RWPE2 (cell line): Measurements from ENCODE around the gene SH3D19.

Source experiments
- ATAC-seq: fragments of 200-7000 bp; cut with Tn5 transposase; 3 replicates; pipeline ENCODE4 v1.9.1; 2021; ENCODE audit warnings: low read depth
- DNase-seq: peaks from one replicate; pipeline ENCODE4 v3.0.0-alpha.2; 2020; ENCODE audit warnings: low spot score
- H3K27ac ChIP-seq: fragments of 450-650 bp; 2 replicates; pipeline ENCODE4 v1.5.1; 2017; ENCODE audit warnings: mild to moderate bottlenecking; ENCODE audit not compliant: poor library complexity, severe bottlenecking
- H3K27me3 ChIP-seq: fragments of 250-450 bp; sonication (Bioruptor Pico); 2 replicates; pipeline ENCODE4 v1.5.1; 2021; ENCODE audit warnings: mild to moderate bottlenecking, moderate library complexity; ENCODE audit not compliant: insufficient read depth, poor library complexity, severe bottlenecking
- H3K36me3 ChIP-seq: fragments of 250-450 bp; sonication (Bioruptor Pico); 2 replicates; pipeline ENCODE4 v1.5.1; 2020; ENCODE audit warnings: low read depth, mild to moderate bottlenecking, moderate library complexity
- H3K4me1 ChIP-seq: fragments of 250-450 bp; sonication (Bioruptor Pico); 2 replicates; pipeline ENCODE4 v1.5.1; 2021; ENCODE audit warnings: mild to moderate bottlenecking, moderate library complexity; ENCODE audit not compliant: insufficient read depth, poor library complexity, severe bottlenecking
- H3K4me3 ChIP-seq: fragments of 250-450 bp; sonication (Bioruptor Pico); 2 replicates; pipeline ENCODE4 v1.5.1; 2021; ENCODE audit warnings: mild to moderate bottlenecking, moderate library complexity; ENCODE audit not compliant: severe bottlenecking
- H3K9me3 ChIP-seq: fragments of 250-450 bp; sonication (Bioruptor Pico); 2 replicates; pipeline ENCODE4 v1.5.1; 2021; ENCODE audit warnings: mild to moderate bottlenecking, moderate library complexity; ENCODE audit not compliant: severe bottlenecking
- TF ChIP-seq, protein P1 (sequence below): fragments of 450-650 bp; IDR thresholded peaks from one replicate; pipeline ENCODE4 v1.5.1; 2017; ENCODE audit warnings: mild to moderate bottlenecking, moderate library complexity; ENCODE audit not compliant: poor library complexity, severe bottlenecking

Gene SH3D19

DNA sequence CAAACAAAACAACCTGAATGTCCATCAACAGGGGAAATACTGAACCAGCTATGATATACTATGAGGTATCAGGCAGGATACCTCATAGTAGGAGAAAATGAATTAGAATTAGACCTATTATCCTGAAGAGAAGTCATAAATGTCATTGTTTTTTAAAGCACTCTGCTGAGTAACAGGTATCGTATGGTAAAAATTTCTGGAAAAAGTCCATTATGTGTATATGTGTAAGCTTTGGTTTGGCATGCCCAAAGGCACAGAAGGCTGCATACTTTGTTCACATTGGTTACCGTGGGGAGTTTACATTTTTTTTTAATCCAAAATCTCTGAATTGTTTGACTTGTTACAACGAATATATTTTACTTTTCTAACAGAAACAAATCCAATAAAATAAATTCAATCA is 155.5 kb downstream of the SH3D19 start:
- H3K4me3 ChIP-seq, result no peak overlapping the region
- no peak overlapping the region for H3K27ac ChIP-seq
- ATAC-seq, result no peak
- H3K9me3 ChIP-seq, result peaks cover 2% of the 10 kb centered on the region
- no peak for DNase-seq
- H3K36me3 ChIP-seq, result peaks cover 34% of the 10 kb centered on the region
- no peaks in the 10 kb centered on the region for H3K4me1 ChIP-seq
- H3K27me3 ChIP-seq, result no peaks in the 10 kb centered on the region
- TF ChIP-seq, protein P1, sequence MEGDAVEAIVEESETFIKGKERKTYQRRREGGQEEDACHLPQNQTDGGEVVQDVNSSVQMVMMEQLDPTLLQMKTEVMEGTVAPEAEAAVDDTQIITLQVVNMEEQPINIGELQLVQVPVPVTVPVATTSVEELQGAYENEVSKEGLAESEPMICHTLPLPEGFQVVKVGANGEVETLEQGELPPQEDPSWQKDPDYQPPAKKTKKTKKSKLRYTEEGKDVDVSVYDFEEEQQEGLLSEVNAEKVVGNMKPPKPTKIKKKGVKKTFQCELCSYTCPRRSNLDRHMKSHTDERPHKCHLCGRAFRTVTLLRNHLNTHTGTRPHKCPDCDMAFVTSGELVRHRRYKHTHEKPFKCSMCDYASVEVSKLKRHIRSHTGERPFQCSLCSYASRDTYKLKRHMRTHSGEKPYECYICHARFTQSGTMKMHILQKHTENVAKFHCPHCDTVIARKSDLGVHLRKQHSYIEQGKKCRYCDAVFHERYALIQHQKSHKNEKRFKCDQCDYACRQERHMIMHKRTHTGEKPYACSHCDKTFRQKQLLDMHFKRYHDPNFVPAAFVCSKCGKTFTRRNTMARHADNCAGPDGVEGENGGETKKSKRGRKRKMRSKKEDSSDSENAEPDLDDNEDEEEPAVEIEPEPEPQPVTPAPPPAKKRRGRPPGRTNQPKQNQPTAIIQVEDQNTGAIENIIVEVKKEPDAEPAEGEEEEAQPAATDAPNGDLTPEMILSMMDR, result no peak

GRCh38 chr4:151169223-151169622 is 156.2 kb downstream of the SH3D19 start:
- Histone ChIP-seq H3K27ac (no peak overlapping the region), H3K36me3 (peaks cover 27% of the 10 kb centered on the region), H3K4me1 (no peaks in the 10 kb centered on the region), H3K9me3 (peaks cover 2% of the 10 kb centered on the region), H3K4me3 (no peak overlapping the region), H3K27me3 (no peaks in the 10 kb centered on the region)
- TF ChIP-seq, protein P1, result no peak
- ATAC-seq, result no peak
- no peak for DNase-seq

DNA sequence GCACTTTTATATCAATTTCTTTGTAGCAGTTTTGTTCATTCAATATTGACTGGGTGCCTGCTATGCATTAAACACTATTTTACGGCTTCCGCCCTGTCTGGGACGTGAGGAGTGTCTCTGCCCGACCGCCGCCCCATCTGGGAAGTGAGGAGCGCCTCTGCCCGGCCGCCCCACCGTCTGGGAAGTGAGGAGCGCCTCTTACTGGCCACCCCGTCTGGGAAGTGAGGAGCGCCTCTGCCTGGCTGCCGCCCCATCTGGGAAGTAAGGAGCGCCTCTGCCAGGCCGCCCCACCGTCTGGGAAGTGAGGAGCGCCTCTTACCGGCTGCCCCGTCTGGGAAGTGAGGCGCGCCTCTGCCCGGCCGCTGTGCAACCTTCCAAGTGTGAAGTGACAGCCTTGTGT is 157.8 kb downstream of the SH3D19 start:
- no peaks in the 10 kb centered on the region for H3K27me3 ChIP-seq
- H3K4me1 ChIP-seq, result no peaks in the 10 kb centered on the region
- peaks cover 22% of the 10 kb centered on the region for H3K36me3 ChIP-seq
- ATAC-seq, result no peak
- peaks cover 2% of the 10 kb centered on the region for H3K9me3 ChIP-seq
- H3K27ac ChIP-seq, result no peak overlapping the region
- TF ChIP-seq, protein P1, result no peak
- DNase-seq, result no peak
- H3K4me3 ChIP-seq, result no peak overlapping the region

DNA sequence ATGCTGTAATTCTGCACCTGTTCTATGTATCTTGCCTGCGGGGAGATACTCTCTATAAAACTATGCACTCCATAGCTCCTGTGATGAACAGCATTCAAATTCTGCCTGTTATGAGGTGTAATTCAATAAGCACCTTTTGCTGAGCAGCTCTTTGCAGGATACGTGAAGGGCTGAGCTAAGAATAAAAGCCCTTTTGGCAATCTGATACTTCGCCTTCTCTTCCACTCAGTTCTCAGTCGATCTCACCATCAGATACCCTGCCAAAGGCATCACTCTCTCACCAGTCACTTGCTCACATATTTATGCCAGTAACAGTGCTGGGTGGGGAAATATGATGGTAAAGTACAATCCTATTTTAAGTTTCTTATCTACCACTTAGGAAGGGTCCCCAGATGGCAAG is 158.8 kb downstream of the SH3D19 start:
- H3K4me3 ChIP-seq, result no peak overlapping the region
- no peaks in the 10 kb centered on the region for H3K27me3 ChIP-seq
- H3K9me3 ChIP-seq, result peaks cover 2% of the 10 kb centered on the region
- peaks cover 25% of the 10 kb centered on the region for H3K36me3 ChIP-seq
- H3K4me1 ChIP-seq, result no peaks in the 10 kb centered on the region
- ATAC-seq, result no peak
- H3K27ac ChIP-seq, result no peak overlapping the region
- TF ChIP-seq, protein P1, result no peak
- no peak for DNase-seq

DNA sequence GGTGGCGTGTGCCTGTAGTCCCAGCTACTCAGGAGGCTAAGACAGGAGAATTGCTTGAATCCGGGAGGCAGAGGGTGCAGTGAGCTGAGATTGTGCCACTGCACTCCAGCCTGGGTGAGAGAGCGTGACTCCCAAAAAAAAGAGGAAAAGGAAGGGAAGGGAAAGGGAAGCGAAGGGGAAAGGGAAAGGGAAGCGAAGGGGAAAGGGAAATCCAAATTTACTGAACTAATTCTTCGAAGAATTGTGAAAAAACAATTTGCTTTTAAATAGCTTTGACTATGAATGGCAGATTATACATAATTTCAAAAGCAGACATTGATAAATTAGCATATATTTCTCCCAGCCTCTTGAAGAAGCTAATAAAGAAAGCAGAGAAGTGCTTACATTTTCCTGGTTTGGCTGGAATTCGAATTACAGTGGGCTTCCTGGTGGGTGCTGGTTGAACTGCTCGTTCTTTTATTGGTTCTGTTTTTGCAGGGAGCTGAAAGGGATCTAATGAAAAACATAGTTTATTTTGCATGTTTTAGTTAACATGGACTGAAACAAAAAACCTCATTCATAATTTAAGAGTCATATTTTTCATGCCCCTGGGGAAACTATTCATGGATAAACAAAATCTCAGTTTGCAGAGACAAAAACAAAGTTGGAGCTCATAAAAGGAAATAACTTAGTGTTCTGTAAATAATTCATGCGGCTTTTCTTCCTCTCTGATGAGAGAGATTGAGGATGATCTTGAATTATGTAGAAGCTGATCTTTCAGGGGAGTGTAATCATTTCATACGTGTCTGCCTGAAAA is 160.0 kb downstream of the SH3D19 start:
- no peak overlapping the region for H3K27ac ChIP-seq
- no peak for ATAC-seq

More for the DNA sequence above, 160.0 kb downstream of the SH3D19 start:
- TF ChIP-seq, protein P1, result no peak
- Histone ChIP-seq H3K4me3 (no peak overlapping the region), H3K27me3 (no peaks in the 10 kb centered on the region), H3K9me3 (no peaks in the 10 kb centered on the region), H3K4me1 (no peaks in the 10 kb centered on the region), H3K36me3 (peaks cover 21% of the 10 kb centered on the region)
- DNase-seq, result no peak
